Mammary epithelial cell (primary cell): Measurements from ENCODE around the gene AGAP1.

Source experiments
- EZH2 ChIP-seq: IDR thresholded peaks from 2 replicates; pipeline ENCODE4 v1.6.1; 2012; ENCODE audit warnings: low read length, inconsistent platforms, borderline replicate concordance
- TF ChIP-seq, protein P1 (sequence below), 2 donors: IDR thresholded peaks in 1 of 2; conservative IDR thresholded peaks in 1 of 2; 2 replicates each; pipeline ENCODE4 v1.5.1; 2011 to 2012; ENCODE audit warnings: inconsistent platforms in 2 of 2, low read length in 2 of 2, mild to moderate bottlenecking in 2 of 2, control low read depth in 1 of 2, low read depth in 1 of 2; ENCODE audit not compliant: insufficient read depth in 1 of 2; ENCODE audit errors: extremely low read depth in 1 of 2

DNA sequence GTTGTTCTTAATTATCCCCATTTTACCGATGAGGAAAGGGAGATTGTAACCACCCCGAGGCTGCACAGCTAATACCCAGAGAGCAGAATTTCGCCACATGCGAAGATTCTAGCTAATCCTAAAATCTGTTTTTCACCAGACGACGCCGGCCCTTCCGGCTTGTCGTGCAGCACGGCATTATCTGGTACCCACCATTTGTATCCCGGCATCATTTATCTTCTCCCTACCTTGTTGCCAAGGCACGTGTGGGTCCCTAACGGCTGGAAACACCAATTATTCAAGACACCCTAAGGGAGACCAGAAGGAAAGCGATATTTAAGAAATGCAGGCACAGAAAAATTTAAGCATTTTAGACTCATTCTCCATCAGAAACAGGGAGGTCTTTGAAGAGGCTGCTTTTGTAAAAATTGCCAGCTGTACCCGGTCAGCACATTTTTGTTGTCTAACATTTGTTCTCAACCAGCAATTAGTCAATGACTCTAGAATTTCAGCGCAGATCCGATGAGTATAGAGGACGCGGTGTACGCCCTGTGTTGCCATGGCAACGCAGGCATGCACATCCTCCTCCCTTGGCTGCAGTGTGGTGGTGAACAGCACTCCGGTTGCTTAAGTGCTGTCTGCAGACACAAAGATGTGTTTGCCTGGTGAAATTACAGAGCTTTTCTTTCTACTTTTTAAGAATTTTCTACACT is 111.6 kb downstream of the AGAP1 start:
- TF ChIP-seq, protein P1, sequence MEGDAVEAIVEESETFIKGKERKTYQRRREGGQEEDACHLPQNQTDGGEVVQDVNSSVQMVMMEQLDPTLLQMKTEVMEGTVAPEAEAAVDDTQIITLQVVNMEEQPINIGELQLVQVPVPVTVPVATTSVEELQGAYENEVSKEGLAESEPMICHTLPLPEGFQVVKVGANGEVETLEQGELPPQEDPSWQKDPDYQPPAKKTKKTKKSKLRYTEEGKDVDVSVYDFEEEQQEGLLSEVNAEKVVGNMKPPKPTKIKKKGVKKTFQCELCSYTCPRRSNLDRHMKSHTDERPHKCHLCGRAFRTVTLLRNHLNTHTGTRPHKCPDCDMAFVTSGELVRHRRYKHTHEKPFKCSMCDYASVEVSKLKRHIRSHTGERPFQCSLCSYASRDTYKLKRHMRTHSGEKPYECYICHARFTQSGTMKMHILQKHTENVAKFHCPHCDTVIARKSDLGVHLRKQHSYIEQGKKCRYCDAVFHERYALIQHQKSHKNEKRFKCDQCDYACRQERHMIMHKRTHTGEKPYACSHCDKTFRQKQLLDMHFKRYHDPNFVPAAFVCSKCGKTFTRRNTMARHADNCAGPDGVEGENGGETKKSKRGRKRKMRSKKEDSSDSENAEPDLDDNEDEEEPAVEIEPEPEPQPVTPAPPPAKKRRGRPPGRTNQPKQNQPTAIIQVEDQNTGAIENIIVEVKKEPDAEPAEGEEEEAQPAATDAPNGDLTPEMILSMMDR (conservative IDR thresholded peaks at IDR 0.05 in 1 of 2, IDR thresholded peaks at IDR 0.05 in 1 of 2; ENCODE audit: extremely low read depth in 1 of 2, insufficient read depth in 1 of 2, low read depth in 1 of 2, low read length in 2 of 2) = no peak
- no peak for TF ChIP-seq EZH2
